Stomach (tissue), 9 donors: ENCODE results near the gene NOTCH4. TPM values are rescaled to one million over a fixed set of nuclear protein-coding genes. Genes with fewer than 3 reads are reported as not detected.

Experiments used
- DNase-seq, 2 donors: peaks; one replicate each; pipeline versions ENCODE4 v3.0.0 to v3.0.0-alpha.2; 2013 to 2019
- H3K27ac ChIP-seq, 5 donors: fragments of 200-600 bp in 4 of 5; sonication (generic) in 4 of 5; one replicate each; pipeline ENCODE4 v1.5.1; 2013 to 2019; ENCODE audit warnings: mild to moderate bottlenecking in 1 of 5, moderate library complexity in 1 of 5
- H3K27me3 ChIP-seq, 3 donors: fragments of 200-600 bp; sonication (generic); one replicate each; pipeline ENCODE4 v1.5.1; 2017 to 2019; ENCODE audit warnings: mixed run types in 1 of 3
- H3K36me3 ChIP-seq, 4 donors: fragments of 200-600 bp; sonication (generic); 1 replicate in 3 of 4; 2 replicates in 1 of 4; pipeline ENCODE4 v1.5.1; 2016 to 2019
- H3K4me1 ChIP-seq, 4 donors: fragments of 200-600 bp; sonication (generic); one replicate each; pipeline ENCODE4 v1.5.1; 2016 to 2019
- H3K4me3 ChIP-seq, 4 donors: fragments of 200-600 bp; sonication (generic) in 3 of 4; one replicate each; pipeline ENCODE4 v1.5.1; 2016 to 2019; ENCODE audit warnings: mild to moderate bottlenecking in 1 of 4
- H3K9me3 ChIP-seq, 4 donors: fragments of 200-600 bp; sonication (generic); one replicate each; pipeline ENCODE4 v1.5.1; 2016 to 2019
- EP300 ChIP-seq: sonication (generic); formaldehyde crosslinking; IDR thresholded peaks from one replicate; pipeline ENCODE4 v1.6.1; 2017; ENCODE audit warnings: antibody characterized with exemption
- POLR2A ChIP-seq, 4 donors: fragments of 450-650 bp; IDR thresholded peaks; one replicate each; pipeline ENCODE4 v1.6.1; 2016; ENCODE audit warnings: antibody characterized with exemption in 4 of 4, control low read depth in 2 of 4, mild to moderate bottlenecking in 1 of 4, moderate library complexity in 1 of 4
- POLR2AphosphoS5 ChIP-seq, 3 donors: sonication (generic); formaldehyde crosslinking; IDR thresholded peaks; one replicate each; pipeline ENCODE4 v1.6.1; 2016; ENCODE audit warnings: antibody characterized with exemption in 3 of 3
- WGBS, 5 donors: extraction: QIAGEN DNeasy Blood & Tissue Kit in 3 of 5; methylation state at CpG; one replicate each; pipeline versions ENCODE4 v1.1.5 to v1.1.7; 2013 to 2018; 5-methylcytosine and 5-hydroxymethylcytosine counted together
- intact Hi-C: fragments of 100-400 bp; cut with DNase I; formaldehyde crosslinking; loops from one replicate; pipeline ENCODE4 v1.15.1; 2023; ENCODE audit warnings: low total_unique reads
- polyA plus RNA-seq, 3 donors: library from polyadenylated mRNA; stranded (reverse); fragments of 200-250 nt; gene quantifications; one replicate each; pipeline ENCODE4 v1.2.3, GENCODE V29; 2013
- total RNA-seq, 5 donors: library from RNA; depleted of rRNA; stranded (reverse); fragments of >200 nt; gene quantifications; one replicate each; pipeline versions ENCODE4 v1.1.0 to v1.2.3, GENCODE V29; 2014 to 2016
- TF ChIP-seq, protein P1 (sequence below), 7 experiments: fragments of 450-650 bp in 4 of 7; fragments of 200-600 bp in 3 of 7; sonication (generic) in 3 of 7; IDR thresholded peaks; one replicate each; pipeline ENCODE4 v1.5.1; 2016 to 2019; ENCODE audit warnings: antibody characterized with exemption in 7 of 7, control low read depth in 2 of 7, mild to moderate bottlenecking in 1 of 7
- donor health status: healthy with polysubstance abuse.
- donor health status: Bipolar disorder and iron deficiency.
- donor health status: healthy.

The NOTCH4 gene
- total and polyA plus RNA-seq, 8 donors: 7.3 to 45.5 (median 13.7) TPM

DNA sequence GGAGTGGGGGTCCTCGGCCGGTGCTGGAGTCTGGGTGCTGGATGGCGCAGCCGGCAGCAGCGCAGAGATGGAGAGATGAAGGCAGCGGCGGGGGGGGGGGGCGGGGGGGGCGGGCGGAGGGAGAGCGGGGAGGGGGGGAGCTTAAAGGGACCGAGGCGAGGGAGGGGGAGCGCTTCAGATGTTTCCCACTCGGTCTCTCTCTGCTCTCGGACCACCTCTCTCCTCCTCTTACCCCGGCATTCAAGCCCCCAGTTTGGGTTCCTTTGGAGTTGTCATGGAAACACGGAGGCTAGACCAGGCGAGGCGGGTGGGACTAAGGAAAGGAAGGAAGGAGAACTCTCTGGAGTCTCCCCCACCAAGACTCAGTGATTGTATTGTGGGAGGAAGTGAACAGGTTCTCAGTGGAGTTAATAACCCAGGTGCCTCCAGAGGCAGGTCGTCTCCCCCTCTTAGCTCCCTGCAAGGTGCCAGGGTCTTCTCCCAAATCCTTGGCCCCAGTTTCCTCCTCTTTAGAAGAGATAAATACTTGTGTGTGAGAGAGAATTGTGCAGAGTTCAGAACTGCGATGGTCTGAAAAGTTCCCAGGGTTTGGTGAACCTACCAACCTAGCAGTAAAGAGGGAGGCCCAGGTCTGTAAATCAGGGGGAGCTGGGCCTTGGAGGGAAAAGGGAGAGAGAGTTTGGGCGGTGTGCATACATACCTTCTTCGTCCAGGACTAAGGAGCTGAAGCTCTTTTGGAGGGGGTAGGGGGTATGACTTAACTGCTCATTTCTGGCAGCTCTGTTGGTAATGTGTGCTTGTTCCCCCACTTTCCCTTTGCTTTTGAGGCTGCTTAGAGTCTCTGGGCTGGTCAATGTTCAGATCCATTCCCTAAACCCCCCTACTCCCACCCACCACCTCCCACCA lies 71.8 kb downstream of the NOTCH4 start, which contains the start of gene PRRT1:
Gene PRRT1, minus strand, starts transcription at position 77 of the 906 bp plus-strand sequence. CDS start 112 bp downstream, outside the sequence.
- no peaks in the 10 kb centered on the region for H3K9me3 ChIP-seq
- 31 to 65% (median 47%) methylated on average over 10 to 19 of the region's 24 CpGs for WGBS, 5 donors
- peak within 1 kb of the TSS; percentile 59 to 87 (median 78) for H3K4me3 ChIP-seq
- intact Hi-C loops: loop anchor here (5.0 kb wide), 1 partner anchor 35 kb away; no protein-coding TSS in a partner anchor
- peaks cover 8 to 29% (median 20%) of the 10 kb centered on the region in 4 donors for H3K36me3 ChIP-seq
- DNase-seq: peak in 1 of 2 donors; percentile 59
- H3K27me3 ChIP-seq: peaks cover 0 to 34% (median 0%) of the 10 kb centered on the region in 3 donors
- H3K27ac ChIP-seq: peak within 1 kb of the TSS in 4 of 5 donors; percentile 88 to 94 (median 94)
- peaks cover 37 to 76% (median 66%) of the 10 kb centered on the region in 4 donors for H3K4me1 ChIP-seq
- TF ChIP-seq, protein P1, sequence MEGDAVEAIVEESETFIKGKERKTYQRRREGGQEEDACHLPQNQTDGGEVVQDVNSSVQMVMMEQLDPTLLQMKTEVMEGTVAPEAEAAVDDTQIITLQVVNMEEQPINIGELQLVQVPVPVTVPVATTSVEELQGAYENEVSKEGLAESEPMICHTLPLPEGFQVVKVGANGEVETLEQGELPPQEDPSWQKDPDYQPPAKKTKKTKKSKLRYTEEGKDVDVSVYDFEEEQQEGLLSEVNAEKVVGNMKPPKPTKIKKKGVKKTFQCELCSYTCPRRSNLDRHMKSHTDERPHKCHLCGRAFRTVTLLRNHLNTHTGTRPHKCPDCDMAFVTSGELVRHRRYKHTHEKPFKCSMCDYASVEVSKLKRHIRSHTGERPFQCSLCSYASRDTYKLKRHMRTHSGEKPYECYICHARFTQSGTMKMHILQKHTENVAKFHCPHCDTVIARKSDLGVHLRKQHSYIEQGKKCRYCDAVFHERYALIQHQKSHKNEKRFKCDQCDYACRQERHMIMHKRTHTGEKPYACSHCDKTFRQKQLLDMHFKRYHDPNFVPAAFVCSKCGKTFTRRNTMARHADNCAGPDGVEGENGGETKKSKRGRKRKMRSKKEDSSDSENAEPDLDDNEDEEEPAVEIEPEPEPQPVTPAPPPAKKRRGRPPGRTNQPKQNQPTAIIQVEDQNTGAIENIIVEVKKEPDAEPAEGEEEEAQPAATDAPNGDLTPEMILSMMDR (IDR thresholded peaks at IDR 0.05): no peak
- no peak for TF ChIP-seq EP300
- TF ChIP-seq POLR2AphosphoS5 (IDR thresholded peaks at IDR 0.05): no peak
- no peak for TF ChIP-seq POLR2A (IDR thresholded peaks at IDR 0.05)

DNA sequence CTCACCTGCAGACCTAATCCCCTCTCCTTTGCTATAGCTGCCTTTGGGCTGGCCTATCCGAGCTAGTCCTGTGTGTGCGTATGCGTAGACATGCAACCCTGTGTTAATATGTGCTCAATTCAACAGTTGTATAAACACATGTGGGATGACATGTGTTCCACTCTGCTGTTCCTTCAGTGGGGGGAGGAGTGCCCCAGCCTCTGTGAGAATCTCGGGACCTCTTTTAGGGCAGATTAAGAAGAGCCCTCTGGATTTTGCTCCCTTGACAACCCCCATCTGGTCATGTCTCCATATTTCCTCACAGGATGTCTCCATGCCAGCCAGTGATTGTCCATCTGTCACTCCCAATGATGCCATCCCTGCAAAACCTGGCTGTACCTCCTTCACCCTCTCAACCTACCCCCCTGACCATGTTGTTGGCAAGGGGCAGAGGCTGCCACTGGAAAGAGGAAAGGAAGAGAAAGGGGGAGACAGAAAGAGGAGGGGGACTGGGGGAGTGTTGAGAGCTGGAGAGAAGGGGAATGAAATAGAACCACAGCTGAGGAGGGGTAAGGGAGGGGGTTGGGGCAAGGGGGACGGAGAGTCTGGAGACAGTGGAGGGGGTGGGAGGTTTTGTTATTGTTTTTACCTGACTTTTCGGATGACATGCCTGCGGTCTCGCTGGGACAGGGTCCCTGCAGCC lies 72.5 kb downstream of the NOTCH4 start:
- Histone ChIP-seq H3K9me3 (no peaks in the 10 kb centered on the region), H3K27ac (peak overlapping the region in 4 of 5 donors; percentile 88 to 94 (median 94)), H3K4me1 (peaks cover 37 to 71% (median 63%) of the 10 kb centered on the region in 4 donors), H3K27me3 (peaks cover 0 to 34% (median 0%) of the 10 kb centered on the region in 3 donors), H3K4me3 (peak overlapping the region; percentile 59 to 87 (median 78)), H3K36me3 (peaks cover 3 to 21% (median 13%) of the 10 kb centered on the region in 4 donors)
- intact Hi-C loops: loop anchor here (5.0 kb wide), 1 partner anchor 34 kb away; no protein-coding TSS in a partner anchor
- TF ChIP-seq POLR2A (IDR thresholded peaks at IDR 0.05) (no peak), EP300 (no peak), POLR2AphosphoS5 (IDR thresholded peaks at IDR 0.05) (no peak)
- TF ChIP-seq, protein P1 (IDR thresholded peaks at IDR 0.05): no peak
- peak in 1 of 2 donors; percentile 38 for DNase-seq
- 43 to 69% (median 61%) methylated on average over 6 to 8 of the region's 8 CpGs for WGBS, 5 donors

DNA sequence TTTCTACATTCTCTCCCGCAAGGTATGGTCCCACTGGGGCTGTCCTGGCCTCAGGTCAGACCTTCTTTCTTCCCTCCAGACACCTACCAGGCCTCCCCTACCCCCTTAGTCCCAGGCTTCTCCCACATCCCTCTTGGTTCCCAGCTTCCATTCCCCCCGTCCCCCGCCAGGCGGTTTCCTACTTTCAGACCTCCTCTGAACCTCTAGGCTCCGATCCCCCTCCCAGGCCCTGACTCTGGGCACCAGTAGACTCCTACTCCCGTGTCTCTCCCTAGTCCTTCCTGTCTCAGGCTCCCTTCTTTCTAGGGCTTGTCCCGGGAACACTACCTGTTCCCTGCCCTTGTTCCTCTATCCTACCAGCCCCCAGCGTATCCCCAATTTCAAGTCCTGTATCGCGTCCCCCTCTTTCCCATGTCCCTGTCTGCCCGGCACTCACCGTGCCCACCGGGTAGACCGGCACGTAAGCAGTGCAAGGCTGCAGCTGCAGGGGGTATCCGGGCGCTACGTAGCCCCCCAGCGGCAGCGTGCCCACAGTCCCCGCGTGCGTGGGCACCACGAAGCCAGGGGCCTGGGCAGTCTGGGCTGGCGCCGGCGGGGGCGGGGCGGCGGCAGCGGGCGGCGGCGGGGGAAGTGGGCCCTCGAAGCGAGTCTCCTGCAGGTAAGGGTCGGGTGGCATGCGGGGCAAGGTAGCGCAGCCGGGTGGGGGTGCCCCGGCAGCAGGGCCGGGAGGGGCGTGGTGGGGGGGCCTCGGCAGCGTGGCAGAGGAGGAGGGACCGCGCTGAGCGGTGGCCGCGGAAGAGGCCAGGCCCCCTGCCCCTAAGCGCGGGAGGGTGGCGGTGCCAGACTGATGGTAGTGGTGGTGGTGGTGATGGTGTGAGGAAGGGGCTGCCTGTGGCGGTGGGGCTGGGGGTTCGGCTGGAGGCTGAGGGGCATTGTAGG lies 73.7 kb downstream of the NOTCH4 start:
- H3K27ac ChIP-seq: peak overlapping the region in 3 of 5 donors; percentile 5 to 94 (median 93)
- peaks cover 0 to 34% (median 0%) of the 10 kb centered on the region in 3 donors for H3K27me3 ChIP-seq

More for the DNA sequence above, 73.7 kb downstream of the NOTCH4 start:
- H3K9me3 ChIP-seq: no peaks in the 10 kb centered on the region
- WGBS, 5 donors: 52 to 63% (median 59%) methylated on average over 40 to 55 of the region's 55 CpGs
- TF ChIP-seq POLR2A (IDR thresholded peaks at IDR 0.05): no peak
- TF ChIP-seq, protein P1 (IDR thresholded peaks at IDR 0.05): no peak
- TF ChIP-seq POLR2AphosphoS5 (IDR thresholded peaks at IDR 0.05): no peak
- no peak for TF ChIP-seq EP300
- intact Hi-C loops: loop anchor here (5.0 kb wide), 1 partner anchor 33 kb away; no protein-coding TSS in a partner anchor
- H3K36me3 ChIP-seq: peaks cover 0 to 13% (median 5%) of the 10 kb centered on the region in 4 donors
- H3K4me3 ChIP-seq: peak overlapping the region; percentile 59 to 87 (median 78)
- no peak for DNase-seq
- peaks cover 27 to 60% (median 52%) of the 10 kb centered on the region in 4 donors for H3K4me1 ChIP-seq
